ENCODE results near the gene MPHOSPH6. TPM values are rescaled to one million over a fixed set of nuclear protein-coding genes. Genes with fewer than 3 reads are reported as not detected.
"Not testable (repeated sequence)": the region's sequence is repeated elsewhere in the genome, so short reads cannot be mapped to it uniquely, and the experiment has no call there.

The MPHOSPH6 gene
- total and polyA plus RNA-seq, 12 donors = 7.0 to 15.2 (median 10.8) TPM

- H3K27ac ChIP-seq = no peak overlapping the region
- no peak for TF ChIP-seq CTCF (IDR thresholded peaks at IDR 0.05)
- intact Hi-C loops (cut with DNase I) = no loop called here
- no peak overlapping the region for H3K4me3 ChIP-seq
- H3K4me1 ChIP-seq = peaks cover 0 to under 1% (median 0%) of the 10 kb centered on the region in 9 donors
- DNase-seq (no peak), ATAC-seq (no peak)
- peaks cover 0 to 53% (median 12%) of the 10 kb centered on the region in 9 donors for H3K36me3 ChIP-seq
- no peaks in the 10 kb centered on the region for H3K27me3 ChIP-seq
- 89 to 91% methylated on average over 5 of the region's 5 CpGs for WGBS, 2 donors
- peaks cover 0 to 4% (median 0%) of the 10 kb centered on the region in 11 donors for H3K9me3 ChIP-seq
Measured at GRCh38 chr16:82146957-82147356, 23.1 kb downstream of the MPHOSPH6 start.

- intact Hi-C loops (cut with DNase I) = no loop called here
- DNase-seq (no peak), ATAC-seq (no peak)
- H3K27me3 ChIP-seq = no peaks in the 10 kb centered on the region
- H3K4me1 ChIP-seq = no peaks in the 10 kb centered on the region
- TF ChIP-seq CTCF (IDR thresholded peaks at IDR 0.05) = no peak
- no peak overlapping the region for H3K27ac ChIP-seq
- H3K9me3 ChIP-seq = peaks cover 0 to 4% (median 0%) of the 10 kb centered on the region in 11 donors
- peaks cover 0 to 52% (median 12%) of the 10 kb centered on the region in 9 donors for H3K36me3 ChIP-seq
- WGBS, 2 donors = 63 to 66% methylated on average over 3 of the region's 3 CpGs
- no peak overlapping the region for H3K4me3 ChIP-seq
Measured at GRCh38 chr16:82146556-82146955, 23.5 kb downstream of the MPHOSPH6 start.

- H3K27me3 ChIP-seq; H3K9me3 ChIP-seq; ATAC-seq; intact Hi-C loops (cut with DNase I); DNase-seq; H3K36me3 ChIP-seq: not testable (repeated sequence)
- WGBS, 2 donors = 90 to 91% methylated on average over 18 to 19 of the region's 19 CpGs
- Histone ChIP-seq H3K4me3 (peak overlapping the region in 1 of 10 donors; percentile 27), H3K27ac (peak overlapping the region in 1 of 10 donors; percentile 44), H3K4me1 (peaks cover 0 to 16% (median 9%) of the 10 kb centered on the region in 9 donors)
Measured at GRCh38 chr16:82139286-82139571, 30.8 kb downstream of the MPHOSPH6 start.

GRCh38 chr16:82138478-82139285 lies 31.3 kb downstream of the MPHOSPH6 start:
- DNase-seq = no peak
- 94 to 96% methylated on average over 15 of the region's 15 CpGs for WGBS, 2 donors
- no peaks in the 10 kb centered on the region for H3K27me3 ChIP-seq

More at GRCh38 chr16:82138478-82139285, 31.3 kb downstream of the MPHOSPH6 start:
- peak overlapping the region in 1 of 10 donors; percentile 44 for H3K27ac ChIP-seq
- ATAC-seq = no peak
- TF ChIP-seq CTCF (IDR thresholded peaks at IDR 0.05) = no peak
- H3K36me3 ChIP-seq = peaks cover 0 to 4% (median 0%) of the 10 kb centered on the region in 9 donors
- intact Hi-C loops (cut with DNase I) = no loop called here
- H3K4me3 ChIP-seq = peak overlapping the region in 1 of 10 donors; percentile 27
- peaks cover 0 to 16% (median 9%) of the 10 kb centered on the region in 9 donors for H3K4me1 ChIP-seq
- peaks cover 0 to 4% (median 0%) of the 10 kb centered on the region in 11 donors for H3K9me3 ChIP-seq
